Measurements from ENCODE around the gene MAPKBP1. TPM values are rescaled to one million over a fixed set of nuclear protein-coding genes. Genes with fewer than 3 reads are reported as not detected.

Gene MAPKBP1
- total and polyA plus RNA-seq, 9 of the 15 experiments (the other 6 are each of a cell fraction or from before 2014, with no cell fraction given): 0.15 to 9.5 (median 4.5) TPM

- intact Hi-C loops (cut with micrococcal nuclease) (no loop called here), in situ Hi-C loops (cut with MboI) (no loop called here)
- H3K27me3 ChIP-seq (ENCODE audit: control insufficient read depth in 2 of 2, insufficient read depth in 2 of 2, low read length in 2 of 2): no peaks in the 10 kb centered on the region
- no peak overlapping the region for H3K27ac ChIP-seq (ENCODE audit: extremely low read depth, low read depth, low read length)
- H3K4me3 ChIP-seq: no peak overlapping the region
- no TSS peak for BruUV-seq (replicated peaks)
- no peaks in the 10 kb centered on the region for H3K9me3 ChIP-seq (replicated peaks; ENCODE audit: control insufficient read depth, insufficient read depth, low read depth, low read length)
- ATAC-seq (no peak), FAIRE-seq (no peak), DNase-seq (ENCODE audit: extremely low read depth in 1 of 4, low spot score in 3 of 4) (no peak)
- H2AFZ ChIP-seq (ENCODE audit: low read depth, low read length): no peak overlapping the region
- CTCF ChIA-PET (ENCODE audit: low intra/inter-chr PET ratio): no interaction called here
- TF ChIP-seq PRDM10 (IDR thresholded peaks at IDR 0.05; ENCODE audit: partially characterized antibody): peak; percentile 77
- no peak for TF ChIP-seq ZNF263 (CRISPR knock-in tag; IDR thresholded peaks at IDR 0.05; ENCODE audit: borderline replicate concordance)
- H3K9ac ChIP-seq (ENCODE audit: insufficient read depth in 1 of 2, low read depth in 2 of 2, low read length in 2 of 2): peak overlapping the region in 1 of 2 experiments; percentile 37; a peak in 2 of 4 replicates
- POLR2A ChIA-PET: interaction anchor here (0.9 kb wide), 1 partner anchor 52 kb away, joined by 4 read pairs; no protein-coding TSS in a partner anchor
- peaks cover 9% of the 10 kb centered on the region; the same call in 2 of the 3 replicates for H3K79me2 ChIP-seq (ENCODE audit: control insufficient read depth, insufficient read depth, low read length)
- no peaks in the 10 kb centered on the region for H3K9me1 ChIP-seq (ENCODE audit: control insufficient read depth, insufficient read depth, low read length)
- WGBS (ENCODE audit: insufficient coverage, low coverage, missing lambda C conversion rate): 56% methylated on average over 13 of the region's 13 CpGs
- H3K4me1 ChIP-seq (replicated peaks in 1 of 2; ENCODE audit: control insufficient read depth in 2 of 2, insufficient read depth in 2 of 2, low read length in 2 of 2): peaks cover 6 to 19% of the 10 kb centered on the region in 2 experiments; a peak in 2 of 5 replicates
- peaks cover 10% of the 10 kb centered on the region; the same call in 1 of the 3 replicates for H3K36me3 ChIP-seq (ENCODE audit: control insufficient read depth, insufficient read depth, low read length)
- no peak overlapping the region for H3K4me2 ChIP-seq (ENCODE audit: insufficient read depth, low read length)
- no peaks in the 10 kb centered on the region for H4K20me1 ChIP-seq (replicated peaks; ENCODE audit: control insufficient read depth, insufficient read depth, low read length)
These were observed 51.6 kb downstream of the MAPKBP1 start for GRCh38 chr15:41825572-41826535.

Data from K562 (cell line).